GM15510 (cell line): ENCODE data around the gene COL26A1.

ENCODE experiments used
- POLR2A ChIP-seq: IDR thresholded peaks from 3 replicates; pipeline ENCODE4 v1.6.1; 2011; ENCODE audit warnings: borderline replicate concordance; ENCODE audit not compliant: insufficient read length; ENCODE audit errors: extremely low read depth

The COL26A1 gene

DNA sequence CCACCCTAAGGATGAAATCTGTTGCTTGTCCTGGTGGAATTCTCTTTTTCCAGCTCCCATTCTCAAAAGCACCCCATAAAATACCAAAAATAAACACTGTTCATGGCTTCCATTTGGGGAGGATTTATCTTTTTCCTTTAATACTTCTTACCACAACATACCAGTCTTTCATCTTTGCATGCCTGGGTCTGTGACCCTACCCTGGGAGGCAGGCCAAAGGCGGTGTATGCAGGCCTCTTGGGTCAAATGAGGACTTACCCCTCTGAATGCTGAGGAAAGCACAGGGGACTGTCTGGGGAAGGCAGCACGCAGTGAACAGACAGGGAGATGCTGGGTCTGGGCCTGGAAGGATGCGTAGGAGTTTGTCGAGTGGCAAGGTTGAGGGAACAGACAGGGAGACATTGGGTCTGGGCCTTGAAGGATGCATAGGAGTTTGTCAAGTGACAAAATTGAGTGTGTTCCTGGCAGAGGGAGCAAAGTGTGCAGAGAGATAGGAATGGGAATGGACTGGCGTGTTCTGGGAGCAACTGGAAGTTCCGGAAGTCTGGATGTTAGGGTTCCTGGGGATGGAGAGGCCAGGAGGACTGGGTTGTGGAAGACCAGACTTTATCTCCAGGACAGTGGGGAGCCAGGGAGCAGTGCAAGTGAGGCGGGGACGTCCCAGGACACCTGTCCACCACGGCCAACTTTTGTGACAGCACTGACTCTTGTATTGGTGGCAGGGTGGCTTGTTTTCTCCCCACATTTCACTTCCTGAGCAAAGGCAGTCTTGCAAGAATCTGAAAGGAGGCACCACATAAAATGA lies 225.7 kb downstream of the COL26A1 start:
- TF ChIP-seq POLR2A = no peak

DNA sequence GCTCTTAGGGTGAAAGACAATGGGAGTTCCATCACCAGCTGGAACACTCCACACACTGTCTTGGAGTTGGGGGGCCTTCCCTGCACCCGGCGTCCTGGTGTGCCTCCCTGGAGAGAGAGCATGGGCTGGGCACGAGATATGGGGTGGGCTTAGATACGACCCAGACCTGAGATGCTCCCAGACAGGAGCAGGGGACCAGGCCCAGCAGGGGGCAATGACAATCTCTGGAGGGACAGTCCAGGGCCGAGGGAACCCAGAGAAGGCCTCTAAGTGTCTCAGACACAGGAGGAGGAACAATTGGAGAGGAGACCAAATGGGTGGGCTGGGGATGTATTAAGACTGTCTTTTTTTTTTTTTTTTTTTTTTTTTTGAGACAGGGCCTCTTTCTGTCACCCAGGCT lies 226.4 kb downstream of the COL26A1 start:
- TF ChIP-seq POLR2A = no peak

DNA sequence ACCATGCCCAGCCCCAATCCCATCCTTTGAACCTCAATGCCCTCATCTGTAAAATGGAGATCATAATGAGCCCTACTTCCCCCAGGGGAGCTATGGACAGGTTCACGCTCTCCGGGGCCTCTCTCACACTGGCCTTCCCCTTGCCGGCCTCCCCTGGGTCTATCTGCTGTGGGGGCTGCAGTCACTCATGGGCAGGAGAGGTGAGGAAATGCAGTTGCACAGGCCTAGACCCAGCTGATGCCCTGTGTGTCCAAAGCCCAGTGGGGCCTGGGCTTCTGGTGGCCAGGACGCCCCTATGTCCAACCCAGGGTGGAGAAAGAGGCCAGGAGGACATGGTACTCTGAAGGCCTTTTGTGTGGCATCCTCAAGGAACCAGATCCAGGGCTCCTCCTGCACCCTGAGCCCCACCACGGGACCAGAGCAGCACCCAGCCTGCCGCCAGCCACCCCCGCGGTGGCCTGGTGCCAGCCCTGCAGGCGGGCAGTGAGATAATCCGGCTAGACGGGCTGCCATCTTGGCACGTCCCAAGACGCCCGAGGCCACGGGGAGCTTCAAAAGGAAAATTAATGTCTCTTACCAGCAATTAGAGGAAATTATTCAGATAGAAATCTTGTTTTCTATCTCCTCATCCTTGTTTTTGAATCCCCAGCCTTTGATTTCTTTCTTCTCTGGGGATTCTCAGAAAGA lies 227.4 kb downstream of the COL26A1 start:
- TF ChIP-seq POLR2A = no peak

DNA sequence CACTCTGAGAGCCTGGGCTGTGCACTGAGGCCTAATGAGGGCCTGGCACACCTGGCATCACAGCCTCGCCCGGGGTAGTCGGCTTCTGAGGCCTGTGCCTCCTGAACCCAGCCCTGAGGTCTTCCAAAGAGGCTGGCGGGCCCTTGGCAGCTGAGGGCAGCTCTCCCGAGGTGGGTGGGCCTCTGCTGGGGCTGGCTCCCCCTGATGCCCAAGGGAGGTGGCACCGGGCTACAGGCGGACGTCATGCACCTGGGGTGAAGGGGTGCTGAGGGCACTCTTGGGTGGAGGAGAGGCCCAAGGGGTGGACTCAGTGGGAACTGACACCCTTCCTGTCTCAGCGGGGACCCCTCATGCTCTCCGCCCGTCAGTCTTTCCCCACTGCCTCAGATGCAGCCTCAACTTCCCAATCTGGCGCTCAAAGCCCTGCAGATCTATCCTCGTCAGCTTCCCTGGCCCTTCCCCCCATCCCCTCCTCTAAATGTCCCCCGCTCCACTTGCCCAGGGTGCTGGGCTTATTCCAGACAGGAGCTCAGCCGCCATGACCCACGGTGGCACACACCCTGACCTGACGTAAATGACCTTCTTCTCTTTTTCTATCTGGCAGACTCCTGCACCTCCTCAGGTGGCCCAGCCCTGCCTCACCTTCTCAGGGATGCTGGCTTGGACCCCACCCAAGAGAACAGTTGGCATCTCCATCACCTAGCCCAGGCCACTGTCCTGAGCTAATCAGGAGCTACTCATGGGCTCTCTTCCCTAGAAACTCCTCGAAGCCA lies 228.2 kb downstream of the COL26A1 start:
- no peak for TF ChIP-seq POLR2A

DNA sequence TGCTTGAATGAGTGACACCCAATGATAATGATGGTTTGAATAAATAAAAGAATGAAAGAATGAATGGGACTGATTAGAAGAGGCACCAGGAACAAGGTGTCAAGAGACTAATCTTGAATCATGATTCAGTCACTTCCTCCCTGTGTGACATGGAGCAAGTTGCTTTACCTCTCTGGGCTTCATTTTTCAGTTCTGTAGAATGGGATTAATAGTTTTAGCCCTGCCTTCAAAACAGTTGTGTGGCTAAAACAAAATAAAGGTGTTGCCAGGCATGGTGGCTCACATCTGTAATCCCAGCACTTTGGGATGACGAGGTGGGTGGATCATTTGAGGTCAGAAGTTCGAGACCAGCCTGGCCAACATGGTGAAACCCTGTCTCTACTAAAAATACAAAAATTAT lies 228.8 kb downstream of the COL26A1 start:
- TF ChIP-seq POLR2A = no peak

DNA sequence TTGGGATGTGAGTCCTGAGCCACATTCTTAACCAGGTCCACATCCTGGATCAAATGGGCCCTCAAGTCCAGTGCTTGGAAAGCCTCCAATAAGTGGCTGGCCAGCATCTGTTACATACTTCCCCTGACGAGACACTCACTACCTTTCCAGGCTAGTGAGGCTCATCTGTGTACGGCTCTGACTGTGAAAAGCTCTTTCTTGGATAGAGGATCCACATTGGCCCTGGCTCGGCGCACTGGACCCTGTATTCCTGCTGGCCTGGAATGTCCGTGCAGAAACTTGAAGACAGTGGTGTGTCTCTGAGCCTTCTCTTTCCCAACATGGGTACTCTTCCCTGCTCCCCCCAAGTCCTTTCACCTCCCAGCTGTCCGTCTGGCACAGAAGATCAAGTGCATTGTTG lies 230.9 kb downstream of the COL26A1 start:
- no peak for TF ChIP-seq POLR2A

DNA sequence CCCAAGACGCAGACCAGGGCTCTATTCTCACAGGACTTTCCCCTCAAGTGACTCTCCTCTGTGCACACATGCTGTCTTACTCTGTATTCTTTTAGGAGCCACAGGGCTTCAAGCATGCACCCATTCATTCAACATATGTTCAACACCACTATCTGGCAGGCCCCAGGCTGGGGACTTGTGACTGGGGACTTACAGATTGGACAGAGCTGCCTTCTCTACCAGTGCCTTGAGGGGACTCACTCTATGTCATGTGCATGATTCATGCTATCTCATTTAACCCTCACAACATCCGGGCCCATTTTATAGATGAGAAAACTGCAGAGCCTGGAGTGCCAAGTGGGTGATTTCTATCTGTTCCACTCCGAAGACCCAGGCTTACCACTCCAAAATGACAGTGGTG lies 232.1 kb downstream of the COL26A1 start:
- no peak for TF ChIP-seq POLR2A

DNA sequence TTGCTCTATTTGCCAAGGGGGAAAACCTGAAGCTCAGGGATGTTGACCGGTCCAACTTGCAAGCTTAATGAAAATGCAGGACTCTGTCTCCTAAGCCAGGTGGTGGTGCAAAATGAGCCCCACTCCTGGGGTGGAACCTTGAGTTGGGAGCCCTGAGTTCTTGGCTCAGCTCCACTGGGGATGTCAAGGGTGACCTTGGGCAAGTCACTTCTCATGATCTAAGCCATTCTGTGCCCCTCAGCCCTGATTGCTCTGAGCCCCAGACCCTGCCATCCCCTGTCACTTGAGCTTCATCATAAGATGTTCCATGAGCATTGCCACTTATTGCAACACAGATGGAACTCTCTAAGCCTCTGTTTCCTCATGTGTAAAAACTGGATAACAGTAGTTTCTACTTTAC lies 232.6 kb downstream of the COL26A1 start:
- TF ChIP-seq POLR2A = no peak

DNA sequence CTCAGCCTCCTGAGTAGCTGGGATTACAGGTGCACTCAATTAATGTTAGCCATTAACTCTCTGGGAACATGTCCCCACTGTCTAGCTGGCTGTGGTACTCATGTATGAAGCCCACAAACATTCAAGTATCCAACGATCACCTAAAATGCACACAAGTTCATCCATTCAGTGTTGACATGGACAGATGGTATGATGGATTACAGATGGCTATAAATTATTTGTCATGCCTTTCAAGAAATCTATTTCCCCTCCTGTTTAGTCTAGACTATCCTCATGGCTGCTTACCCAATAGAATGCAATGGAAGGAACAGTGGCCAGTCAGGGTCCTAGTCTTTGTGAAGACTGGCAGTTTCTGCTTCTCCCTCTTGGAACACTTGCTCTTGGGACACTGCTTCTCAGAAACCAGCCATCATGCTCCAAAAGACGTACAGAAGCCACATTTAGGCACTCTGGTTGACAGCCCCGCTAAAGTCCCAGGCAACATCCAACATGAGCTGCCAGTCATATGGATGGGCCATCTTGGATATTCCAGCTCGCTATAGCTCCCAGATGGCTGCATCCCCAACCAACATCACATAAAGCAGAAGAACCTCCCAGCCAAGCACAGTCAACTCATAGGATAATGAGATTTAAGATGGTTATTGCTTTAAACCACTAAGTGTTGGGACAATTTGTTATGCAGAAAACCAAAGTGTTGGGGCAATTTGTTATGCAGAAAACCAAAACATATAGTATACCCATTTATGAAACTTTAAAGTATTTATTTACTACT lies 233.3 kb downstream of the COL26A1 start:
- TF ChIP-seq POLR2A = no peak

DNA sequence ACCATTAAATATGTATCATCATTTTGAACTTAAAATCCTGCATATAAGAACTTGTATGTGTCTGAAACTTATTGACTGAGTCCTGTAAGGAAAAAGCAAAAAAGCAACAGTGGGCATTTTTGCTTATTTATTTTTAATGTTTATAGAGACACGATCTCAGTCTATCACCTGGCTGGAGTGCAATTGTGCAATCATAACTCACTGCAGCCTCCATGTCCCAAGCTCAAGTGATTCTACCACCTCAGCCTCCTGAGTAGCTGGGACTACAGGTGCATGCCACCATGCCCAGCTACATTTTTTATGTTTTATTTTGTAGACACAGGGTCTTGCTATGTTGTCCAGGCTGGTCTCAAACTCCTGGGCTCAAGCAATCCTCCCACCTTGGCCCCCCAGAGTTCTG lies 234.2 kb downstream of the COL26A1 start:
- no peak for TF ChIP-seq POLR2A

DNA sequence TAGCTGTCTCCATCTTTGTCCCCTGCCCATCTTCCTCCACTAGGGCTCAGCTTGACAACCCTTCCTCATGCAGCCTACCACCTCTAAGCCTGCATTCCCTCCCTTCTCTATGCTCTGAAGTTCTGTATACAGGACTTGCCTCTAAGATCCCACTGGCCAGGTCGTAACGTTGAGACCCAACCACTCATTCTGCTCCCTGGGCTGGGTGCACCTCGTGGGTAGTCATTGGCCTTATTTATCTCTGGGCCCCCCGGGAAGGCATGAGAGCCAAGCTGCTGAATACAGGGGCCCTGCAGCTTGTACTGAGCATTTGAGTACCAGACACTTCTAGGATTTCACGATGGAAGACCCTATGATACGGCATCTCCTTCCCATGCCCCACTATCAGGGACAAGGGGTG lies 235.3 kb downstream of the COL26A1 start:
- no peak for TF ChIP-seq POLR2A

DNA sequence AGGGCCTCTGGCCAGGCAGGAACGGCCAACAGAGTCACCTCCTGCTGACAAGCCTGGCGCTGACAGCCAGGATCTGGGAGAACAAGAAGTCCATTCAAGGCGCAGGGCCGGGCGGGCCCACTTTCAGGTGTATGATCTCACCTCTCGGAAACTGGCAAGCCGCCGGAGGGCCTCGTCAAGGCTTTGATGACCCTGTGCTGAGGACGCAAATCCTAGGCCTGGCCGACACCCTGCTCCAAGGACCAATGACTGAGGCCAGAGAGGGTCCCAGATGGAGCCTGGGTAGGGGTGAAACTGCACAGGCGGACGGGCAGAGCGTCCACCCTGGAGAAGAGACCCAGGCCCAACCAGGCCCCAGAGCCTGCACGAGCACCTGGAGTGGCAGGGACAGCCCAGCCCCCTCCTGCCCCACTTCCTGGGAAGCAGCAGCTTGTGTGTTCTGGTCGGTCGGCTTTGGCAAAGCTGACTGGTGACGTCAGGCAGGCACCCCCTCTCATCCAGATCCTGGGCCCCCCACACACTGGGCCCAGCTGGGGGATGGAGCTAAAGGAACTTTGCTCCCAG lies 235.8 kb downstream of the COL26A1 start:
- no peak for TF ChIP-seq POLR2A

DNA sequence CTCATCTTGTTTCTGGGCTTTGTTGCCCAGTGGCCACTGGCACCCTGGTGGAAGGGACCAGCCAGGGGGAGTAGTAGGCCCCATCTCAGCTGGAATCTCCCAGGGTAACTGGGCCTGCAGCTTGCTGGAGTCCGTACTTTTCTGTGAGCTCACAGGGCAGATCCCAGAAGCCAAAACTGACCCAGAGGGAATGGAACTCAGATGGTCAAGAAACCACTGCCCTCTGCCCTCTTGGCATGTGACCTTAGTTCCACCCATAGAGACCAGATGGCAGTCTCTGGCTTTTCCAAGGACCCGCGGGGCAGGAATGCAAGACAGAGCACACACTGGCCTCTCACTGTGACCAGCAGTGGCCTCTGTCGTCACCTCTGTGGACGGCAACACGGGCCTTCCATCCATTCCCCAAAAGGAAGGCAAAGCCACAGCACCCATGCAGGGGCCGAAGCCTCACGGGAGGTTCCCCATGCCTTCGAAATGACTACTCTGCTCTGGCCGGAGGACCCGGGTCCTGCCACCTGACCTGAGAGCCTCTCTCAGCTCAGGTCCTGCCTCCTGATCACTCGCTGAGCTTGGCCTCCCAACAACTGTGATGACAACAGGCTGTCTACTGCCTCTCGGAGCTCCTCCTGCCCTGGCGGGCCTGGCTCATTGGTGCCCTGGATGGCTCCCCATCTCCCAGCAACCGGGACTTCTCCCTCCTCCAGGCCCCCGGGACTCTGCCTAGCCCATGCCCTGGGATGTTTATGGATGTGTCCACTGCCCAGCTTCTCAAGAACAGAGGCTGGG lies 236.5 kb downstream of the COL26A1 start:
- TF ChIP-seq POLR2A = no peak

DNA sequence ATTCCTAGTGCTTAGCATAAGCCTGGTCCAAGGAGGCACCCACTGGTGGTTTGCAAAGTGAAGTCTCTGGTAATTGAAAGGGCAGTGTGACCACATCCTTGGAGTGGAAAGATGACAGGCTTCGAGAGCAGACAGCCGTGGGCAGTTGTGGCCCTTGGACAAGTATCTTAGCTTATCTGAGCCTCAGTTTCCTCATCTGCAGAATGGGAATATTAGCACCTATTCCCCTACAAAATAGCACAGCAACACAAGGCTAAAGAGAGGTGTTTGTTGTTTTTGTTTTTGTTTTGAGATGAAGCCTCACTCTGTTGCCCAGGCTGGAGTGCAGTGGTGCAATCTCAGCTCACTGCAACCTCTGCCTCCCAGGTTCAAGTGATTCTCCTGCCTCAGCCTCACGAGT lies 237.1 kb downstream of the COL26A1 start:
- TF ChIP-seq POLR2A = no peak
